ENCODE data around the gene PDE4A.

DNA sequence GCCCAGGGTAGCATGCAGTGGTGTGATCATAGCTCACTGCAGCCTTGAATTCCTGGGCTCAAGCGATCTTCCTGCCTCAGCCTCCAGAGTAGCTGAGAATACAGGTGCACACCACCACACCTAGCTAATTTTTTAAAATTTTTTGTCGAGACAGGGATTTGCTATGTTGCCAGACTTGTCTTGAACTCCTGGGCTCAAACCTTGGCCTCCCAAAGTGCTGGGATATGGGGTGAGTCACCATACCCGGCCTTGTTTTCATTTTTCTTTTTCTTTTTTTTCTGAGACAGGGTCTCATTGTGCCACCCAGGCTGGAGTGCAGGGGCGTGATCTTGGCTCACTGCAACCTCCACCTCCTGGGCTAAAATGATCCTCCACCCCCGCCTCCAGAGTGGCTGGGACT, 44.1 kb downstream of the PDE4A start:
- TF ChIP-seq YY1 (IDR thresholded peaks at IDR 0.05; ENCODE audit: insufficient read depth, insufficient read length) = no peak
- TF ChIP-seq ZNF274 (IDR thresholded peaks at IDR 0.05; ENCODE audit: low read depth, low read length) = no peak

Measured in NT2/D1 (cell line).